Parathyroid adenoma (tissue), 2 donors: ENCODE data around the gene PLPPR1.

Experiments
- H2AFZ ChIP-seq: fragments of 300-600 bp; sonication (generic); one replicate; pipeline ENCODE4 v1.7.0; 2017; ENCODE audit warnings: antibody characterized with exemption, mild to moderate bottlenecking
- H3K27ac ChIP-seq: fragments of 300-600 bp; sonication (generic); one replicate; pipeline ENCODE4 v1.7.0; 2017
- H3K27me3 ChIP-seq: fragments of 300-600 bp; sonication (generic); one replicate; pipeline ENCODE4 v1.7.0; 2017; ENCODE audit warnings: low read length; ENCODE audit not compliant: control insufficient read depth, insufficient read depth
- H3K36me3 ChIP-seq: fragments of 300-600 bp; sonication (generic); one replicate; pipeline ENCODE4 v1.7.0; 2017; ENCODE audit warnings: low read length; ENCODE audit not compliant: control insufficient read depth, insufficient read depth
- H3K4me1 ChIP-seq: fragments of 300-600 bp; sonication (generic); one replicate; pipeline ENCODE4 v1.7.0; 2017; ENCODE audit warnings: control low read depth
- H3K4me2 ChIP-seq: fragments of 300-600 bp; sonication (generic); one replicate; pipeline ENCODE4 v1.7.0; 2017; ENCODE audit warnings: low read length
- H3K4me3 ChIP-seq: fragments of 300-600 bp; sonication (generic); one replicate; pipeline ENCODE4 v1.7.0; 2017; ENCODE audit warnings: low read depth, low read length
- H3K79me2 ChIP-seq: fragments of 300-600 bp; sonication (generic); one replicate; pipeline ENCODE4 v1.7.0; 2017; ENCODE audit warnings: control low read depth
- H3K9ac ChIP-seq: fragments of 300-600 bp; sonication (generic); one replicate; pipeline ENCODE4 v1.7.0; 2017; ENCODE audit warnings: mild to moderate bottlenecking
- H3K9me3 ChIP-seq: fragments of 300-600 bp; sonication (generic); one replicate; pipeline ENCODE4 v1.7.0; 2017; ENCODE audit warnings: low read length; ENCODE audit not compliant: control insufficient read depth
- TF ChIP-seq, protein P1 (sequence below): fragments of 300-600 bp; sonication (generic); IDR thresholded peaks from one replicate; pipeline ENCODE4 v1.7.0; 2017; ENCODE audit warnings: antibody characterized with exemption, mild to moderate bottlenecking
- donor health status: primary hyperparathyroidism.

The PLPPR1 gene

DNA sequence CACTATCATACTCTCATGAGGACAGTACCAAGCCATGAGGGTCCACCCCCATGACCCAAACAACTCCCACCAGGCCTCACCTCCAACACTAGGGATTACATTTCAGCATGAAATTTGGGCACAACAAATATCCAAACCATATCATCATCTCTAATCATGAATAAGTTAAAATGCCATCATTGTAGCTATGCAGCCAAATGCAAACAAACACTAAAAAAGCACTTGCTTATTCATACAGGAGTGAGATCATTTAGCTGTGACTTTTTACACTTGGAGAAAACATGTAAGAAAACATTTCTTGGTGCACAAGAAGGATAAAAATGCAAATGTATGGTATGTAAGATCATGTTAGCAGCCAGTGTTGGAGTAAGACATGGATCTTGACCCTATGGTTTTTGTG lies 332.1 kb downstream of the PLPPR1 start:
- H3K36me3 ChIP-seq, result no peaks in the 10 kb centered on the region
- no peaks in the 10 kb centered on the region for H3K4me1 ChIP-seq
- H3K79me2 ChIP-seq, result no peaks in the 10 kb centered on the region
- H3K4me2 ChIP-seq, result no peak overlapping the region
- H2AFZ ChIP-seq, result no peak overlapping the region
- no peak overlapping the region for H3K9ac ChIP-seq
- no peaks in the 10 kb centered on the region for H3K27me3 ChIP-seq
- H3K9me3 ChIP-seq, result no peaks in the 10 kb centered on the region
- TF ChIP-seq, protein P1, sequence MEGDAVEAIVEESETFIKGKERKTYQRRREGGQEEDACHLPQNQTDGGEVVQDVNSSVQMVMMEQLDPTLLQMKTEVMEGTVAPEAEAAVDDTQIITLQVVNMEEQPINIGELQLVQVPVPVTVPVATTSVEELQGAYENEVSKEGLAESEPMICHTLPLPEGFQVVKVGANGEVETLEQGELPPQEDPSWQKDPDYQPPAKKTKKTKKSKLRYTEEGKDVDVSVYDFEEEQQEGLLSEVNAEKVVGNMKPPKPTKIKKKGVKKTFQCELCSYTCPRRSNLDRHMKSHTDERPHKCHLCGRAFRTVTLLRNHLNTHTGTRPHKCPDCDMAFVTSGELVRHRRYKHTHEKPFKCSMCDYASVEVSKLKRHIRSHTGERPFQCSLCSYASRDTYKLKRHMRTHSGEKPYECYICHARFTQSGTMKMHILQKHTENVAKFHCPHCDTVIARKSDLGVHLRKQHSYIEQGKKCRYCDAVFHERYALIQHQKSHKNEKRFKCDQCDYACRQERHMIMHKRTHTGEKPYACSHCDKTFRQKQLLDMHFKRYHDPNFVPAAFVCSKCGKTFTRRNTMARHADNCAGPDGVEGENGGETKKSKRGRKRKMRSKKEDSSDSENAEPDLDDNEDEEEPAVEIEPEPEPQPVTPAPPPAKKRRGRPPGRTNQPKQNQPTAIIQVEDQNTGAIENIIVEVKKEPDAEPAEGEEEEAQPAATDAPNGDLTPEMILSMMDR, result no peak
- H3K27ac ChIP-seq, result no peak overlapping the region
- no peak overlapping the region for H3K4me3 ChIP-seq

DNA sequence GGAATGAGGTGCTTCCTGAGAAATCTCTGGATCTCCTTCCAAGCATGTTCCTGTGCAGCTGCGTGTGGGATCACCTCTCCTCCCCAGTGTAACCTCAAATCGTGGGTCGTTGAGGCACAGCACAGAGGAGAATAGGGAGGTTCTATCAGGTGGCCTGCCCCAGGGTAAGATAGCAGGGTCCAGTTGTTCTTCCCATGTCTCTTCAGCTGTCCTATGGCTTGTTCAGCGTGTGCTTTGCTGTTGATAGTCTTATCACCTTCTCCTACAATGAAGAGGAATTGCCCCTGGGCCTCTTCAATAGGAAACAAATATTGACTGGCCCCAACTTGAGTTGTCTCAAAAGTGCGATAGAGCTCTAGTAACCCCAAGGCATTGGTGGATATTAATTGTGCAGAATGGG lies 333.9 kb downstream of the PLPPR1 start:
- H3K36me3 ChIP-seq, result no peaks in the 10 kb centered on the region
- no peak overlapping the region for H3K4me3 ChIP-seq
- no peaks in the 10 kb centered on the region for H3K27me3 ChIP-seq
- no peaks in the 10 kb centered on the region for H3K9me3 ChIP-seq
- H3K4me1 ChIP-seq, result no peaks in the 10 kb centered on the region
- no peak overlapping the region for H2AFZ ChIP-seq
- H3K27ac ChIP-seq, result no peak overlapping the region
- TF ChIP-seq, protein P1, result no peak
- no peak overlapping the region for H3K4me2 ChIP-seq
- no peak overlapping the region for H3K9ac ChIP-seq
- H3K79me2 ChIP-seq, result no peaks in the 10 kb centered on the region

DNA sequence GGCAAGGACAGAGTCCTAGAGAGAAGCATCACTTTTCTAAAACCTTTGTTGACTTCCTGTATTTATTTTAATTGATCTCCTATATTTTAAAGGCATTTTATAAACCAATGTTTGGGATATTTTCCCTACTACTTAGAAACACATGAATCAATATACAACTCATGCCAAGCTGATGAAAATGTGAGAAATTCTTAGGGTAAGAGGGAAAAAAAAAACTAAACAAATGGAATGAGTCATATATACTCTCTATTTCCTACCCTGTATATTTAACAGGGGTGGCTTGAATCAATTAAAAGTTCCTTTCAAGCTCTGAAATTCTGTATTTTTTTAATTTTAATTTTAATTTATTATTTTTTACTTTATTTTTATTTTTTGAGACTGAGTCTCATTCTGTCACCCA lies 336.7 kb downstream of the PLPPR1 start:
- H3K9me3 ChIP-seq, result no peaks in the 10 kb centered on the region
- TF ChIP-seq, protein P1, result no peak
- no peak overlapping the region for H3K27ac ChIP-seq
- no peaks in the 10 kb centered on the region for H3K79me2 ChIP-seq
- no peak overlapping the region for H3K9ac ChIP-seq
- H2AFZ ChIP-seq, result no peak overlapping the region
- no peaks in the 10 kb centered on the region for H3K4me1 ChIP-seq
- H3K27me3 ChIP-seq, result no peaks in the 10 kb centered on the region
- H3K4me3 ChIP-seq, result no peak overlapping the region
- no peaks in the 10 kb centered on the region for H3K36me3 ChIP-seq
- no peak overlapping the region for H3K4me2 ChIP-seq

DNA sequence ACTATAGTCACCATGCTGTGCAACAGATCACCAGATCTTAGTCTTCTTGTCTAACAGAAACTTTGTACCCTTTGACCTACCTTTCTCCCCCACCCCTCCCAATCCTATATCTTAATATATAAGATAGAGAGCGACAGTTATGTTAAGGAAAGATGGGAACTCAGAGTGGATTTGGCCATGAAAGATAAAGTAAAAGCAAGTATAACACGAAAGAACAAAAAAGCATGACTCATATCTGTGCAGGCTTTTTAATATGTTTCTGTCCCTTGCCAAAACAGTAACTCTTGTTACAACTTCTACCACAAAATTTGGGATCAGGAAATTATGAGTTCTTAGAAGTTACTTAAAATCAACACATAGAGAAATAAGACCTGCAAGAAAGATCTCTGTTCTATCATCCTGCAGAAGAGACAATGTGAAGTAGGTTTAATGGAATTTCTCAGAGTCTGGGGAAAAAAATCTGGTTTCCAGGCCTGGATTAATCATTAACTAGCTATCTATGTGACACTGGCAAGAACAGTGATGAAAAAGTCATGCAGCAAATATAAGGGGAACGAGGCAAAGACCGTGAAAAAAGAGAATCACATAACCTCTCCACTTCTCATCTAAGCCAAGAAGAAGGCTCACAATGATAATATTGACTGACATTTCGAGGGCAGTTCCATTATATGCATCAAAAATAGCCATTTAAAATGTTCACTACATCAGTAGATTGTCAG lies 337.7 kb downstream of the PLPPR1 start:
- H3K27me3 ChIP-seq, result no peaks in the 10 kb centered on the region
- H2AFZ ChIP-seq, result no peak overlapping the region
- H3K4me2 ChIP-seq, result no peak overlapping the region
- no peaks in the 10 kb centered on the region for H3K79me2 ChIP-seq
- no peaks in the 10 kb centered on the region for H3K36me3 ChIP-seq
- H3K4me3 ChIP-seq, result no peak overlapping the region
- H3K27ac ChIP-seq, result no peak overlapping the region
- H3K9ac ChIP-seq, result no peak overlapping the region
- no peaks in the 10 kb centered on the region for H3K4me1 ChIP-seq
- TF ChIP-seq, protein P1, result no peak
- H3K9me3 ChIP-seq, result no peaks in the 10 kb centered on the region

DNA sequence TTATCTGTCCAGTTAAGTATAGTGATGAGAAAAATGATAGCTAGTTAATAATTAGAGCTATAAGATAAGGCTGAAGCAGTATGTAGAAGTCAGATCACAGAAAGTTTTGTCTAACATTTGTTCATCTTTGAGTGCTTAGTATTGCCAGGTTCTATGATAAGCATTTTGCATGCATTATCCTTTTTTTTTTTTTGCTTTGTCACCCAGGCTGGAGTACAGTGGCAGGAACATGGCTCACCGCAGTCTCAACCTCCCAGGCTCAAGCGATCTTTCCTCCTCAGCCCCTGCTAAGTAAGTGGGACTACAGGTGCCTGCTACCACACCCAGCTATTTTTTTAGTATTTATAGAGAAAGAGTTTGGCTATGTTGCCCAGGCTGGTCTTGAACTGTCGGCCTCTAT lies 338.8 kb downstream of the PLPPR1 start:
- no peak overlapping the region for H3K27ac ChIP-seq
- TF ChIP-seq, protein P1, result no peak

More for the DNA sequence above, 338.8 kb downstream of the PLPPR1 start:
- Histone ChIP-seq H3K27me3 (no peaks in the 10 kb centered on the region), H3K4me1 (no peaks in the 10 kb centered on the region), H3K4me3 (no peak overlapping the region), H3K9me3 (no peaks in the 10 kb centered on the region), H3K9ac (no peak overlapping the region), H2AFZ (no peak overlapping the region), H3K36me3 (no peaks in the 10 kb centered on the region), H3K79me2 (no peaks in the 10 kb centered on the region), H3K4me2 (no peak overlapping the region)
